Kidney glomerular epithelial cell (primary cell): ENCODE measurements around the gene KCTD19.
A peak's percentile ranks its signal among the peaks of the same experiment; 100 is the strongest.
"Not testable (repeated sequence)": the region's sequence is repeated elsewhere in the genome, so short reads cannot be mapped to it uniquely, and the experiment has no call there.

Experiments used
- DNase-seq: peaks from one replicate; lab custom pipeline; 2025; lab: John Stamatoyannopoulos, UW

Gene KCTD19

GRCh38 chr16:67326472-67327309 lies at the start of gene KCTD19, which contains the start of gene LRRC36:
Gene KCTD19 (minus strand): TSS chr16:67326741. CDS start chr16:67326707, 34 bp downstream.
Gene LRRC36 (plus strand): TSS chr16:67326815. CDS start chr16:67326863, 48 bp downstream.
- DNase-seq: peak; percentile 37

- DNase-seq: not testable (repeated sequence)
Observed at GRCh38 chr16:67376012-67376411, 49.5 kb upstream of the KCTD19 start.

GRCh38 chr16:67372664-67373063 lies 46.1 kb upstream of the KCTD19 start:
- DNase-seq: no peak

GRCh38 chr16:67370661-67371060 lies 44.1 kb upstream of the KCTD19 start:
- DNase-seq: no peak

GRCh38 chr16:67364600-67365235 lies 38.2 kb upstream of the KCTD19 start:
- no peak for DNase-seq

GRCh38 chr16:67361038-67361437 lies 34.5 kb upstream of the KCTD19 start:
- DNase-seq: no peak

GRCh38 chr16:67359540-67360269 lies 33.2 kb upstream of the KCTD19 start:
- not testable (repeated sequence) for DNase-seq

GRCh38 chr16:67357561-67357960 lies 31.0 kb upstream of the KCTD19 start:
- no peak for DNase-seq

GRCh38 chr16:67356396-67356795 lies 29.9 kb upstream of the KCTD19 start:
- no peak for DNase-seq

GRCh38 chr16:67352463-67352862 lies 25.9 kb upstream of the KCTD19 start:
- DNase-seq: not testable (repeated sequence)

- no peak for DNase-seq
Observed at GRCh38 chr16:67350324-67350723, 23.8 kb upstream of the KCTD19 start.

GRCh38 chr16:67349172-67349571 lies 22.6 kb upstream of the KCTD19 start:
- no peak for DNase-seq

GRCh38 chr16:67346341-67346740 lies 19.8 kb upstream of the KCTD19 start:
- no peak for DNase-seq

GRCh38 chr16:67345401-67345800 lies 18.9 kb upstream of the KCTD19 start:
- DNase-seq: no peak

- no peak for DNase-seq
Observed at GRCh38 chr16:67342616-67343015, 16.1 kb upstream of the KCTD19 start.

- no peak for DNase-seq
Observed at GRCh38 chr16:67341250-67341649, 14.7 kb upstream of the KCTD19 start.

- peak; percentile 33 for DNase-seq
Observed at GRCh38 chr16:67339453-67339852, 12.9 kb upstream of the KCTD19 start.

- no peak for DNase-seq
Observed at GRCh38 chr16:67336648-67337047, 10.1 kb upstream of the KCTD19 start.

- DNase-seq: no peak
Observed at GRCh38 chr16:67336116-67336515, 9.6 kb upstream of the KCTD19 start.

- no peak for DNase-seq
Observed at GRCh38 chr16:67333315-67333714, 6.8 kb upstream of the KCTD19 start.

- peak; percentile 32 for DNase-seq
Observed at GRCh38 chr16:67329901-67330300, 3.4 kb upstream of the KCTD19 start.

GRCh38 chr16:67327743-67328142 lies 1.2 kb upstream of the KCTD19 start:
- DNase-seq: no peak

GRCh38 chr16:67326115-67326471 lies 448 bp downstream of the KCTD19 start:
- DNase-seq: no peak
